GM18499 (cell line): ENCODE results near the gene CD200.
"Not testable (repeated sequence)": the region's sequence is repeated elsewhere in the genome, so short reads cannot be mapped to it uniquely, and the experiment has no call there.

Experiments
- ATAC-seq: cut with Tn5 transposase; IDR thresholded peaks from one replicate; pipeline ENCODE4 v1.9.1; 2021; ENCODE audit warnings: moderate number of reproducible peaks; ENCODE audit not compliant: insufficient read depth, unreplicated experiment

Gene CD200

GRCh38 chr3:112404924-112405549, 72.1 kb downstream of the CD200 start:
- not testable (repeated sequence) for ATAC-seq

GRCh38 chr3:112405845-112406244, 72.9 kb downstream of the CD200 start:
- ATAC-seq, result no peak

DNA sequence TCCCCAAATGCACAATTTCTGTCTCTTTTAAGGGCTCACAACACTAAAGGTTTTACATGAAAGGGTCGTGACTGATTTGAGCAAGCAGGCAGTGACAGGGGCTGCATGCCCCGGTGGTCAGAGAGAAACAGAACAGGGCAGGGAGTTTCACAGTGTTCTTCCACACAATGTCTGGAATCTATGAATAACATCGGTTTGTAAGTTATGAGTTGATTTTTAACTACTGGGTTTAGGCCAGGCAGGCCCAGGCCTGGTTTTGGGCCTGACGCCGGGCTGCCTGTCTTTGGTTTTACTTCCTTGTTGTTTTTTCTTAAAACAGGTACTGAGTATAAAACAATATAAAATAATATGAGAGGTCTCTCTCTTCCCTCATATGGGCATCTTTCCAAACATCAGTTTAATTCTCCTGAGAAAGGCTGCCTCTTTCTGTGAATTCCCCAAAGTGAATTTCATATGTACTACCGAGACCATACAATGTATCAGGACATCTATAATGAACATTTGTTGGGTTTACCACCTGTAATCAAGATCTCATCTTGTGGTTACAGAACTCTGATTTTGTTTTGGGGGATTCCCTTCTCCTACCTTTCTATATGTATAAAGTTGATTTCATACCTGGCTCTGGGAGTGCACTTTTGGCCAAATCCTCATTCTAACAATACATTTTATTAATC, 74.4 kb downstream of the CD200 start:
- no peak for ATAC-seq

DNA sequence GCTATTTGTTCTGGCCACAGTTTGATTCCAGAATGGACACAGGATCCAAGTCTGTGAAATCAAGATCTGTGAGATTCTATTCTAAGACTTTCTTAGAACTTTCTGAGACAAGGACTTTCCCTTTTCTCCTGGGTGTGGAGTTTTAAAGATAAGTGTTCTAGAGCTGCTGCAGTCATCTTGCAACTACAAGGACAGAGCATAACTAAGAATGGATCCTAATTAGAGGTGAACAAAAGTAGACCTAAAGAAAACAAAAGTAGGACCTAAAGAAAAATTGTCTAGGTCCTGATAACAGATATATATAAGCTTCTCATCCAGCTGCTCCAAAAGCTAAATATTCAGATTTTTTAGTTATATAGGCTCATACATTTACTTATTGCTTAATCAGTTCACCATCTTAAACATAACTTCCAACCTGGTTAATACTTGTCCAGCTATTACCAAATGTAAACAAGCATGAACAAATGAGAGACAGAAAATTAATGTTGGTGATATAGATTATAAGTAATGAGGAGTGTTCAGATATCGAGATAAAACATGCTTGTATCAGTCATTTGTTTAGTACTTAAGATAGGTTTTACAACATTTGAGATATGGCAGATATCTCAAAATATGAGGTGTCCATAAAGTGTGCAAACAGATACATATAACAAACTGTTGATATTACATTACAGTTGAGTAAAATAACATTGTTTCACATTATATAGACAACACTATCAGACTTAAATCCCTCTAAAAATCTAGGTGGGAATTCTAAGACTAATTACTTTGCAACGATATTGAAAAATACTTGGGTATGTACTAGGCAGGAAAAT, 75.1 kb downstream of the CD200 start:
- ATAC-seq, result no peak

GRCh38 chr3:112409041-112409440, 76.1 kb downstream of the CD200 start:
- no peak for ATAC-seq

- ATAC-seq, result no peak
These were observed 78.5 kb downstream of the CD200 start for GRCh38 chr3:112411425-112411824.
